HG03565 (cell line): ENCODE data around the gene MRPS26.
"Not testable (repeated sequence)": the region's sequence is repeated elsewhere in the genome, so short reads cannot be mapped to it uniquely, and the experiment has no call there.

Experiments
- ATAC-seq: cut with Tn5 transposase; IDR thresholded peaks from one replicate; pipeline ENCODE4 v1.9.1; 2021; ENCODE audit warnings: mild to moderate bottlenecking, moderate library complexity; ENCODE audit not compliant: unreplicated experiment

MRPS26 gene

GRCh38 chr20:3041854-3042409 is 3.9 kb upstream of the MRPS26 start:
- no peak for ATAC-seq

- no peak for ATAC-seq
Observed at GRCh38 chr20:3042625-3043024, 3.2 kb upstream of the MRPS26 start.

- ATAC-seq, result no peak
Observed at GRCh38 chr20:3043322-3043721, 2.5 kb upstream of the MRPS26 start, which contains the start of gene GNRH2. GNRH2 (plus strand) TSS chr20:3043622; CDS start chr20:3044415, 793 bp downstream.

- no peak for ATAC-seq
Observed at GRCh38 chr20:3044336-3044965, 1.4 kb upstream of the MRPS26 start.

- peak; percentile 1 for ATAC-seq
Observed at GRCh38 chr20:3045042-3045815, 623 bp upstream of the MRPS26 start.

GRCh38 chr20:3046677-3047462 is 1.0 kb downstream of the MRPS26 start:
- ATAC-seq, result no peak

- ATAC-seq, result no peak
Observed at GRCh38 chr20:3047486-3048419, 1.9 kb downstream of the MRPS26 start.

GRCh38 chr20:3051385-3052019 is 5.7 kb downstream of the MRPS26 start:
- no peak for ATAC-seq

- no peak for ATAC-seq
Observed at GRCh38 chr20:3059489-3059888, 13.6 kb downstream of the MRPS26 start.

- ATAC-seq, result not testable (repeated sequence)
Observed at GRCh38 chr20:3064119-3064518, 18.3 kb downstream of the MRPS26 start.

- ATAC-seq, result no peak
Observed at GRCh38 chr20:3067139-3068014, 21.5 kb downstream of the MRPS26 start.

- ATAC-seq, result no peak
Observed at GRCh38 chr20:3068075-3068474, 22.2 kb downstream of the MRPS26 start.

GRCh38 chr20:3068986-3069900 is 23.4 kb downstream of the MRPS26 start:
- ATAC-seq, result no peak

- no peak for ATAC-seq
Observed at GRCh38 chr20:3070725-3071124, 24.9 kb downstream of the MRPS26 start.

GRCh38 chr20:3071266-3071609 is 25.4 kb downstream of the MRPS26 start:
- ATAC-seq, result no peak

- no peak for ATAC-seq
Observed at GRCh38 chr20:3071610-3072529, 26.0 kb downstream of the MRPS26 start, which contains the start of gene OXT. OXT (plus strand) TSS chr20:3071620; CDS start chr20:3071656, 36 bp downstream.
